Tibial artery (tissue), 4 donors: Measurements from ENCODE around the gene BCKDK.
A peak's percentile ranks its signal among the peaks of the same experiment; 100 is the strongest.
"Not testable (repeated sequence)": the region's sequence is repeated elsewhere in the genome, so short reads cannot be mapped to it uniquely, and the experiment has no call there.

ENCODE experiments used
- DNase-seq, 2 donors: peaks; one replicate each; pipeline ENCODE4 v3.0.0-alpha.2; 2019
- H3K27ac ChIP-seq, 2 donors: fragments of 200-600 bp; sonication (generic) in 1 of 2; 1 replicate in 1 of 2; 2 replicates in 1 of 2; pipeline ENCODE4 v1.5.1; 2018 to 2019; ENCODE audit warnings: mild to moderate bottlenecking in 1 of 2
- H3K27me3 ChIP-seq, 2 donors: fragments of 200-600 bp; sonication (generic) in 1 of 2; one replicate each; pipeline versions ENCODE4 v1.5.1 to v1.6.0; 2016 to 2019
- H3K36me3 ChIP-seq, 3 donors: fragments of 200-600 bp; sonication (generic) in 2 of 3; one replicate each; pipeline ENCODE4 v1.5.1; 2016 to 2019; ENCODE audit warnings: mild to moderate bottlenecking in 2 of 3
- H3K4me1 ChIP-seq, 4 donors: fragments of 200-600 bp; sonication (generic) in 2 of 4; 1 replicate in 3 of 4; 2 replicates in 1 of 4; pipeline ENCODE4 v1.5.1; 2016 to 2019
- H3K4me3 ChIP-seq, 2 donors: fragments of 200-600 bp; sonication (generic) in 1 of 2; 1 replicate in 1 of 2; 2 replicates in 1 of 2; pipeline ENCODE4 v1.5.1; 2018 to 2019; ENCODE audit warnings: mild to moderate bottlenecking in 2 of 2
- H3K9me3 ChIP-seq, 3 donors: fragments of 200-600 bp; sonication (generic) in 1 of 3; one replicate each; pipeline ENCODE4 v1.5.1; 2016 to 2019
- CTCF ChIP-seq, 2 experiments: fragments of 200-600 bp in 1 of 2; fragments of 450-650 bp in 1 of 2; IDR thresholded peaks; one replicate each; pipeline ENCODE4 v1.5.1; 2017 to 2019; ENCODE audit warnings: antibody characterized with exemption in 2 of 2, mild to moderate bottlenecking in 1 of 2, moderate library complexity in 1 of 2
- intact Hi-C: fragments of 100-400 bp; cut with DNase I; formaldehyde crosslinking; loops from one replicate; pipeline ENCODE4 v1.15.0; 2023; ENCODE audit warnings: low total_unique reads

BCKDK gene

DNA sequence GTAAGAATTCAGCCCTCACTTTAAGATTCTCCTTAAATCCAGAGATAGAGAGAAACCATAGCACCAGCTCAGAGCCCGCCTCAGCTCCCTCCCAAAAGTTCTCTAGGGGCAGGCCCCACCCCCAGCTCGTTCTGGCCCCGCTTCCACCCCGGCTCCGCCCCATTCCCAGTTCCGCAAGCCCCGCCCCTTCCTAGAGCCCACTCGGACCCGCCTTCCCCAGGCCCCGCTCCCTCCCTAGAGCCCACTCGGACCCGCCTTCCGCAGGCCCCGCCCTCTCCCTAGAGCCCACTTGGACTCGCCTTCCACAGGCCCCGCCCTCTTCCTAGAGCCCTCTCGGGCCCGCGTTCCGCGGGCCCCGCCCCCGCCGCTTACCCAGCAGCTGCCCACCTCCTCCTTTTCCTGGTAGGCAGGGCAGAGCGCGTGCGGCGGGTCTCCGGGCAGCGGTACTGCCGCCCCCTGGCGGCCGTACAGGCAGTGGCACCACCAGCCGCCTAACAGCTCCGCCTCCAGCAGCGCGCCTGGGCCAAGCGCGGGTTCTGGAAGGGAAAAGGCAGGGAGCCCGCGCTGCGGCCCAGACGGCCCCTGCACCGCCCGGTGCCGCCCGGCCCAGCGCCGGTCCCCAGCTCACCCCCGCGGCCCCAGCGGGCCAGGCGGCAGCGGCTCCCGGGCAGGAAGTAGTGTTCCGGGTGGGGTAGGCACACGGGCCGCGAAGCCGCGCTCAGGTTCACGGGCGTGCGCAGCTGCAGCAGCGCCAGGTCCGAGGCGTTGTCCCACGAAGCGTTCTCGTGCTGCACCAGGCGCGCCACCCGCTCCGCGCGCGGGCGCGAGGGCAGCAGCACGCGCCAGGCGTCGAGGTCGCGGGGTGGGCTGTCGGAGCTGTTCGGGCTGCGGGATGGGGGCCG lies 34.2 kb downstream of the BCKDK start:
- no peaks in the 10 kb centered on the region for H3K9me3 ChIP-seq
- H3K27ac ChIP-seq = peak overlapping the region; percentile 73 to 78
- intact Hi-C loops = loop anchor here (10.0 kb wide), 1 partner anchor 158 kb away; the partner anchor contains the start of gene HSD3B7
- H3K27me3 ChIP-seq = peaks cover 0 to 10% of the 10 kb centered on the region in 2 donors
- peaks cover 4 to 33% (median 19%) of the 10 kb centered on the region in 4 donors for H3K4me1 ChIP-seq
- peak; percentile 96 to 99 for TF ChIP-seq CTCF (IDR thresholded peaks at IDR 0.05)
- no peaks in the 10 kb centered on the region for H3K36me3 ChIP-seq
- DNase-seq = peak; percentile 99 to 100
- peak overlapping the region; percentile 51 to 64 for H3K4me3 ChIP-seq

DNA sequence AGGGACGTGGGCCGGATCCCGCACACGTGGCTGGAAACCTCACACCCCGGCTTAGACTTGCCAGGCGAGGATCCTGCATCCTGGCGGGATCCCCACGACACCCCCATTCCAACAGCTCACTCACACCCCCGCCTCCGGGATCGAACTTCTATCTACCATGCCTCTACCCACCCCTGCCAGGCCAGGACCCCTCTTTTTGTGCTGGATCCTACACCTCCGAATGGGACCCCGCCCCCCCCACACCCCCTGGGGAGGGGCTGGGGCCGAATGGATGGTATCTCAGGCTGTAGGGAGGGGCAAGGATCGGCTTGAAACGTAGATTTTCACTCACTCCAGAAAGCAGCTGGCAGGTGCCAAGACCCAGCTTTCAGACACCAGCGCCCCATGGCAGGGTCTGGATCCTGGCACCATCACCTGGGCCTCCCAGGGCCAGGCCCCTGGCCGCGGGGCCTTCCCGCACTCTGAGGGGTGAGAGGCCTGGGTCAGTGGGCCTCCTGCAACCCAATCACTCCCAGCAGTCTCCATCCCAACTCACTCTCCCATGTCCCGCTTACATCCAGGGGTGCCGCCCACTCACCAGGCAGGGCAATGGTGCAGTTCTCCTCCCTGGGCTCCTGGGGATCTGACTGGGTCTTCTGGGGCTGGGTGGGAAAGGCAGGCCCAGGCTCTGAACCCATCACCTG lies 35.0 kb downstream of the BCKDK start:
- peaks cover 4 to 32% (median 19%) of the 10 kb centered on the region in 4 donors for H3K4me1 ChIP-seq
- H3K27ac ChIP-seq = peak overlapping the region; percentile 73 to 78
- H3K36me3 ChIP-seq = no peaks in the 10 kb centered on the region
- TF ChIP-seq CTCF (IDR thresholded peaks at IDR 0.05) = no peak
- H3K27me3 ChIP-seq = peaks cover 0 to 15% of the 10 kb centered on the region in 2 donors
- peak in 1 of 2 donors; percentile 46 for DNase-seq
- peak overlapping the region; percentile 51 to 64 for H3K4me3 ChIP-seq
- H3K9me3 ChIP-seq = no peaks in the 10 kb centered on the region
- intact Hi-C loops = loop anchor here (10.0 kb wide), 1 partner anchor 158 kb away; the partner anchor contains the start of gene HSD3B7

- H3K36me3 ChIP-seq = no peaks in the 10 kb centered on the region
- TF ChIP-seq CTCF (IDR thresholded peaks at IDR 0.05) = no peak
- H3K27me3 ChIP-seq = peaks cover 0 to 21% of the 10 kb centered on the region in 2 donors
- no peak for DNase-seq
- no peak overlapping the region for H3K27ac ChIP-seq
- peaks cover 4 to 31% (median 16%) of the 10 kb centered on the region in 4 donors for H3K4me1 ChIP-seq
- H3K4me3 ChIP-seq = no peak overlapping the region
- H3K9me3 ChIP-seq = no peaks in the 10 kb centered on the region
- intact Hi-C loops = loop anchor here (10.0 kb wide), 1 partner anchor 159 kb away; the partner anchor contains the start of gene HSD3B7
Measured at GRCh38 chr16:31143694-31144148, 35.5 kb downstream of the BCKDK start.

DNA sequence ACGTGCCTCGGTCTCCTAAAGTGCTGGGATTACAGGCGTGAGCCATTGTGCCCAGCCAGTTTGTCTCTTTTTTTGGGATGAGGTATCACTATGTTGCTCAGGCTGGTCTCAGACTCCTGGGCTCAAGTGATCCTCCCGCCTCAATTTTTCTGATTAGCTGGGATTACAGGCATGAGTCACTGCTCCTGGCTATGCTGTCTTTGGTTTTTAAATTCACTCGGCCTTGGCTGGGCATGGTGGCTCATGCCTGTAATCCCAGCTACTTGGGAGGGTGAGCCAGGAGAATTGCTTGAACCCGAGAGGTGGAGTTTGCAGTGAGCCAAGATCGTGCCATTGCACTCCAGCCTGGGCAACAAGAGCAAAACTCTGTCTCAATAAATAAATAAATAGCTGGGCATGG lies 36.2 kb downstream of the BCKDK start:
- not testable (repeated sequence) for H3K27ac ChIP-seq, H3K4me3 ChIP-seq, H3K9me3 ChIP-seq, DNase-seq, H3K36me3 ChIP-seq
- intact Hi-C loops = loop anchor here (10.0 kb wide), 1 partner anchor 160 kb away; the partner anchor contains the start of gene HSD3B7
- Histone ChIP-seq H3K4me1 (peaks cover 4 to 29% (median 13%) of the 10 kb centered on the region in 4 donors), H3K27me3 (peaks cover 0 to 28% of the 10 kb centered on the region in 2 donors)

DNA sequence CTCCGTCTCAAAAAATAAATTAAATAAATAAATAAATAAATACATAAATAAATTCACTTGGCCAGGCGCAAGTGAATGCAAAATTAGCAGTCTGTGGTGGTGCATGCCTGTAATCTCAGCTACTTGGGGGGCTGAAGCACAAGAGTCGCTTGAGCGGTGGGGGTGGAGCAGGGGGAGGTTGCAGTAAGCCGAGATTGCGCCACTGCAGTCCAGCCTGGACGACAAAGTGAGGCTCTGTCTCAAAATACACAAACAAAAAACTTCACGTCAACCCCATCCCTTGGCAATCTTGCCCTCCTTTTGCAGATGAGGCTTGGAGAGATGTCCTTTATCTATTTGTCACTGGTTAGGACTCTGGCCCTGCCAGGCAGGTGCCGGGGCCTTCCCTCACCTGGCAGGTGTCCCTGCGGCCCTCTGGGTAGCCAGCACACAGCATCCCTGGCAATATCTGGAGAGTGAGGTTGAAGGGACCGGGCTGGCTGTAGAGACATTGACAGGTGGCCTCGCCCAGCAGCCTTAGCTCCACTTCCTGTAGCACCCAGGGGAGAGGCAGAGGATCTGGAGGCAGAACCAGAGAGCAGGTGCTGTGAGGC lies 37.3 kb downstream of the BCKDK start:
- intact Hi-C loops = loop anchor here (10.0 kb wide), 1 partner anchor 161 kb away; the partner anchor contains the start of gene HSD3B7
- no peaks in the 10 kb centered on the region for H3K9me3 ChIP-seq
- H3K36me3 ChIP-seq = no peaks in the 10 kb centered on the region
- peaks cover 0 to 38% of the 10 kb centered on the region in 2 donors for H3K27me3 ChIP-seq
- peaks cover 4 to 29% (median 13%) of the 10 kb centered on the region in 4 donors for H3K4me1 ChIP-seq
- DNase-seq = no peak
- no peak overlapping the region for H3K4me3 ChIP-seq
- no peak overlapping the region for H3K27ac ChIP-seq
- no peak for TF ChIP-seq CTCF (IDR thresholded peaks at IDR 0.05)
